ENCODE data around the gene TRIM54.
A peak's percentile ranks its signal among the peaks of the same experiment; 100 is the strongest.
"Not testable (repeated sequence)": the region's sequence is repeated elsewhere in the genome, so short reads cannot be mapped to it uniquely, and the experiment has no call there.

Gene TRIM54

GRCh38 chr2:27316655-27317412, 34.6 kb downstream of the TRIM54 start:
- peaks cover 4% of the 10 kb centered on the region for H3K36me3 Mint-ChIP-seq (ENCODE audit: insufficient read depth)
- no peak overlapping the region for H3K27ac Mint-ChIP-seq
- no peak for DNase-seq
- H3K27me3 Mint-ChIP-seq: no peaks in the 10 kb centered on the region
- no peaks in the 10 kb centered on the region for H3K9me3 Mint-ChIP-seq
- no peak overlapping the region for H3K4me3 Mint-ChIP-seq
- ATAC-seq (replicated peaks): no peak
- H3K4me1 Mint-ChIP-seq (ENCODE audit: low read depth in 2 of 2): peaks cover 5 to 6% of the 10 kb centered on the region in 2 donors

GRCh38 chr2:27319839-27320238, 37.6 kb downstream of the TRIM54 start:
- H3K9me3 Mint-ChIP-seq; H3K4me3 Mint-ChIP-seq; H3K36me3 Mint-ChIP-seq (ENCODE audit: insufficient read depth); DNase-seq; ATAC-seq (replicated peaks); H3K27ac Mint-ChIP-seq; H3K27me3 Mint-ChIP-seq: not testable (repeated sequence)
- H3K4me1 Mint-ChIP-seq (ENCODE audit: low read depth in 2 of 2): peaks cover 17 to 18% of the 10 kb centered on the region in 2 donors

- Mint-ChIP-seq H3K4me1 (ENCODE audit: low read depth in 2 of 2) (peaks cover 17 to 18% of the 10 kb centered on the region in 2 donors), H3K9me3 (no peaks in the 10 kb centered on the region), H3K36me3 (ENCODE audit: insufficient read depth) (peaks cover 9% of the 10 kb centered on the region), H3K27ac (peak overlapping the region in 1 of 2 donors; percentile 99), H3K4me3 (no peak overlapping the region), H3K27me3 (no peaks in the 10 kb centered on the region)
- ATAC-seq (replicated peaks) (no peak), DNase-seq (no peak)
These were observed 38.8 kb downstream of the TRIM54 start for GRCh38 chr2:27320958-27321543.

- peak overlapping the region; percentile 98 to 99 for H3K4me3 Mint-ChIP-seq
- peak; percentile 18 for ATAC-seq (replicated peaks)
These were observed 40.1 kb downstream of the TRIM54 start for GRCh38 chr2:27322301-27322765.

GRCh38 chr2:27322766-27323595, 40.8 kb downstream of the TRIM54 start, which contains the start of gene MPV17:
Gene MPV17 (minus strand): TSS chr2:27323097. CDS start chr2:27322517, 580 bp downstream.
- no peaks in the 10 kb centered on the region for H3K9me3 Mint-ChIP-seq
- H3K27ac Mint-ChIP-seq: peak within 1 kb of the TSS; percentile 99 to 100
- ATAC-seq (replicated peaks) (peak; percentile 97), DNase-seq (peak; percentile 75 to 78 (median 75))
- peak within 1 kb of the TSS; percentile 98 to 99 for H3K4me3 Mint-ChIP-seq
- H3K4me1 Mint-ChIP-seq (ENCODE audit: low read depth in 2 of 2): peaks cover 17 to 18% of the 10 kb centered on the region in 2 donors
- no peaks in the 10 kb centered on the region for H3K27me3 Mint-ChIP-seq
- H3K36me3 Mint-ChIP-seq (ENCODE audit: insufficient read depth): peaks cover 26% of the 10 kb centered on the region

More at GRCh38 chr2:27322301-27322765, 40.1 kb downstream of the TRIM54 start:
- peaks cover 21% of the 10 kb centered on the region for H3K36me3 Mint-ChIP-seq (ENCODE audit: insufficient read depth)
- peaks cover 17 to 18% of the 10 kb centered on the region in 2 donors for H3K4me1 Mint-ChIP-seq (ENCODE audit: low read depth in 2 of 2)
- H3K27ac Mint-ChIP-seq: peak overlapping the region; percentile 99 to 100
- no peaks in the 10 kb centered on the region for H3K27me3 Mint-ChIP-seq
- DNase-seq: peak in 1 of 3 experiments; percentile 8
- no peaks in the 10 kb centered on the region for H3K9me3 Mint-ChIP-seq

- no peaks in the 10 kb centered on the region for H3K9me3 Mint-ChIP-seq
- no peaks in the 10 kb centered on the region for H3K27me3 Mint-ChIP-seq
- DNase-seq: no peak
- H3K27ac Mint-ChIP-seq: peak overlapping the region; percentile 99 to 100
- H3K4me3 Mint-ChIP-seq: peak overlapping the region; percentile 98 to 99
- peak; percentile 2 for ATAC-seq (replicated peaks)
- peaks cover 17 to 18% of the 10 kb centered on the region in 2 donors for H3K4me1 Mint-ChIP-seq (ENCODE audit: low read depth in 2 of 2)
- peaks cover 28% of the 10 kb centered on the region for H3K36me3 Mint-ChIP-seq (ENCODE audit: insufficient read depth)
These were observed 41.5 kb downstream of the TRIM54 start for GRCh38 chr2:27323596-27324285.

- peaks cover 32% of the 10 kb centered on the region for H3K36me3 Mint-ChIP-seq (ENCODE audit: insufficient read depth)
- ATAC-seq (replicated peaks) (no peak), DNase-seq (no peak)
- H3K9me3 Mint-ChIP-seq: no peaks in the 10 kb centered on the region
- peak overlapping the region in 1 of 2 donors; percentile 99 for H3K27ac Mint-ChIP-seq
- H3K27me3 Mint-ChIP-seq: no peaks in the 10 kb centered on the region
- peaks cover 17 to 18% of the 10 kb centered on the region in 2 donors for H3K4me1 Mint-ChIP-seq (ENCODE audit: low read depth in 2 of 2)
- H3K4me3 Mint-ChIP-seq: peak overlapping the region in 1 of 2 donors; percentile 17
These were observed 42.5 kb downstream of the TRIM54 start for GRCh38 chr2:27324720-27325119.

- H3K9me3 Mint-ChIP-seq: no peaks in the 10 kb centered on the region
- peak overlapping the region in 1 of 2 donors; percentile 12 for H3K27ac Mint-ChIP-seq
- H3K4me3 Mint-ChIP-seq: no peak overlapping the region
These were observed 53.1 kb downstream of the TRIM54 start for GRCh38 chr2:27335311-27335710.

GRCh38 chr2:27336173-27336572, 53.9 kb downstream of the TRIM54 start:
- no peak overlapping the region for H3K4me3 Mint-ChIP-seq
- no peaks in the 10 kb centered on the region for H3K27me3 Mint-ChIP-seq
- ATAC-seq (replicated peaks) (no peak), DNase-seq (no peak)
- H3K27ac Mint-ChIP-seq: peak overlapping the region in 1 of 2 donors; percentile 55
- peaks cover 47% of the 10 kb centered on the region for H3K36me3 Mint-ChIP-seq (ENCODE audit: insufficient read depth)
- H3K9me3 Mint-ChIP-seq: no peaks in the 10 kb centered on the region
- H3K4me1 Mint-ChIP-seq (ENCODE audit: low read depth in 2 of 2): no peaks in the 10 kb centered on the region

More at GRCh38 chr2:27335311-27335710, 53.1 kb downstream of the TRIM54 start:
- no peak for ATAC-seq (replicated peaks)
- no peaks in the 10 kb centered on the region for H3K4me1 Mint-ChIP-seq (ENCODE audit: low read depth in 2 of 2)
- no peaks in the 10 kb centered on the region for H3K27me3 Mint-ChIP-seq
- no peak for DNase-seq
- H3K36me3 Mint-ChIP-seq (ENCODE audit: insufficient read depth): peaks cover 41% of the 10 kb centered on the region

- peaks cover 18% of the 10 kb centered on the region for H3K36me3 Mint-ChIP-seq (ENCODE audit: insufficient read depth)
- DNase-seq: no peak
- H3K9me3 Mint-ChIP-seq: no peaks in the 10 kb centered on the region
- no peak overlapping the region for H3K4me3 Mint-ChIP-seq
- H3K4me1 Mint-ChIP-seq (ENCODE audit: low read depth in 2 of 2): peaks cover 25 to 37% of the 10 kb centered on the region in 2 donors
- H3K27me3 Mint-ChIP-seq: no peaks in the 10 kb centered on the region
- no peak overlapping the region for H3K27ac Mint-ChIP-seq
- no peak for ATAC-seq (replicated peaks)
These were observed 65.4 kb downstream of the TRIM54 start for GRCh38 chr2:27347641-27348040.

GRCh38 chr2:27350106-27350693, 68.0 kb downstream of the TRIM54 start:
- DNase-seq (no peak), ATAC-seq (replicated peaks) (no peak)
- Mint-ChIP-seq H3K27me3 (no peaks in the 10 kb centered on the region), H3K4me3 (no peak overlapping the region), H3K36me3 (ENCODE audit: insufficient read depth) (peaks cover 8% of the 10 kb centered on the region), H3K9me3 (no peaks in the 10 kb centered on the region), H3K27ac (no peak overlapping the region), H3K4me1 (ENCODE audit: low read depth in 2 of 2) (peaks cover 31 to 45% of the 10 kb centered on the region in 2 donors)

- H3K4me3 Mint-ChIP-seq: no peak overlapping the region
- peaks cover 31 to 52% of the 10 kb centered on the region in 2 donors for H3K4me1 Mint-ChIP-seq (ENCODE audit: low read depth in 2 of 2)
- no peaks in the 10 kb centered on the region for H3K27me3 Mint-ChIP-seq
- ATAC-seq (replicated peaks) (no peak), DNase-seq (no peak)
- H3K9me3 Mint-ChIP-seq: no peaks in the 10 kb centered on the region
- peak overlapping the region; percentile 4 to 52 for H3K27ac Mint-ChIP-seq
- H3K36me3 Mint-ChIP-seq (ENCODE audit: insufficient read depth): peaks cover 20% of the 10 kb centered on the region
These were observed 69.8 kb downstream of the TRIM54 start for GRCh38 chr2:27351802-27352598.

Data from effector memory CD8-positive, alpha-beta T cell (primary cell).